ENCODE data around the gene STARD10. TPM values are rescaled to one million over a fixed set of nuclear protein-coding genes. Genes with fewer than 3 reads are reported as not detected.

The STARD10 gene
- total and polyA plus RNA-seq, 9 of the 15 experiments (the other 6 are each of a cell fraction or from before 2014, with no cell fraction given) = 0.15 to 52.9 (median 32.3) TPM

DNA sequence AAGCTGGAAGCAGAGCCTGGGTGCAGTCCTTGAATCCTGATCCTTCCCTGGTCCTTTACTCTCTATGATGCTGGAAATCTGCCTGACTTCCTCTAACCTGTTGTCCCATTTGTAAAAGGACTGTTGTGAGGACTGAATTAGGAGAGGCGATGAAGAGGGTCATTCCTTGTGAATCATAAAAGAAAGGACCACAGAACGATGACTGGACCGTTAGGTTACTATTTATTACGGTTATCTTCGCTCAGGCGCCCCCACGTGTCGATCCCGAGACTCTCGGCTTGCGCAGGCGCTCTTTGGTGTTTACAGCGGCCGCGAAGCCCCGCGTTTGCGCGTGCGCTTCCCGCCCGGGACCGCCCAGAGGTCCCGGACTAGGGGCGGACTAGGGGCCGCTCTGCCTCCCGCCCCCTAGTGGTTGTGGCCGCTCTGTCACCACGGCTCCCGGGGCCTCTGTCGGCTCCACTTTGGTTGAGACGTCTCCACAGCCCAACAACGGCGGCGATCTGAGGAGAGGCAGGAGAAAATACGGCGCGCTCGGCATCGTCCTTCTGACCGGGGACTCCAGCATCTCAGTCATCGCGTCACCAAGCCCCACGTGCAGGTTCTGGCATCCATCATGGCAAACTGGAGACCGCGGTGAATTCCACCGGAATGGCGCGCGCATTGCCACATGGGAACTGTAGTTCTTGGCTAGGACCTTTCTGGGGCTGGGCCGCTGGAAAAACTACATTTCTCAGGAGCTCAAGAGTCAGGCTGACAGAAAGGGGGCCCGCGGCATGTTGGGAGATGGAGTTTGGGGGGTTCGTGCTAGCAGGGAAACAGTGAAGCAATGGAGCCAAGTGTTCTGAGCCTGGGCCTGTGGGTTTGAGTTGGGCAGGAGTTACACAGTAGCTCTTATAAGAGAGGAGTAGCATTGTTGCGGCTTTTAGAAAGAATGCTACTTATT, at the start of gene STARD10 (continued):
- TF ChIP-seq, protein P1, sequence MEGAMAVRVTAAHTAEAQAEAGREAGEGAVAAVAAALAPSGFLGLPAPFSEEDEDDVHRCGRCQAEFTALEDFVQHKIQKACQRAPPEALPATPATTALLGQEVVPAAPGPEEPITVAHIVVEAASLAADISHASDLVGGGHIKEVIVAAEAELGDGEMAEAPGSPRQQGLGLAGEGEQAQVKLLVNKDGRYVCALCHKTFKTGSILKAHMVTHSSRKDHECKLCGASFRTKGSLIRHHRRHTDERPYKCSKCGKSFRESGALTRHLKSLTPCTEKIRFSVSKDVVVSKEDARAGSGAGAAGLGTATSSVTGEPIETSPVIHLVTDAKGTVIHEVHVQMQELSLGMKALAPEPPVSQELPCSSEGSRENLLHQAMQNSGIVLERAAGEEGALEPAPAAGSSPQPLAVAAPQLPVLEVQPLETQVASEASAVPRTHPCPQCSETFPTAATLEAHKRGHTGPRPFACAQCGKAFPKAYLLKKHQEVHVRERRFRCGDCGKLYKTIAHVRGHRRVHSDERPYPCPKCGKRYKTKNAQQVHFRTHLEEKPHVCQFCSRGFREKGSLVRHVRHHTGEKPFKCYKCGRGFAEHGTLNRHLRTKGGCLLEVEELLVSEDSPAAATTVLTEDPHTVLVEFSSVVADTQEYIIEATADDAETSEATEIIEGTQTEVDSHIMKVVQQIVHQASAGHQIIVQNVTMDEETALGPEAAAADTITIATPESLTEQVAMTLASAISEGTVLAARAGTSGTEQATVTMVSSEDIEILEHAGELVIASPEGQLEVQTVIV (CRISPR knock-in tag; IDR thresholded peaks at IDR 0.05; ENCODE audit: borderline replicate concordance) = no peak
- TF ChIP-seq HIVEP1 (CRISPR knock-in tag; IDR thresholded peaks at IDR 0.05) (no peak), ZFP30 (CRISPR knock-in tag; IDR thresholded peaks at IDR 0.05; ENCODE audit: borderline replicate concordance) (no peak), SRF (CRISPR knock-in tag; IDR thresholded peaks at IDR 0.05) (peak in 1 of 2 experiments; percentile 51; a peak in 1 of 4 replicates), ZNF253 (CRISPR knock-in tag; conservative IDR thresholded peaks at IDR 0.05) (no peak), NFRKB (IDR thresholded peaks at IDR 0.05; ENCODE audit: low read depth) (peak; percentile 24; the same call in 1 of the 2 replicates), MECOM (CRISPR knock-in tag; IDR thresholded peaks at IDR 0.05) (no peak), SREBF1 (IDR thresholded peaks at IDR 0.05; ENCODE audit: borderline replicate concordance, low read depth, low read length) (no peak)
- TF ChIP-seq, protein P2, sequence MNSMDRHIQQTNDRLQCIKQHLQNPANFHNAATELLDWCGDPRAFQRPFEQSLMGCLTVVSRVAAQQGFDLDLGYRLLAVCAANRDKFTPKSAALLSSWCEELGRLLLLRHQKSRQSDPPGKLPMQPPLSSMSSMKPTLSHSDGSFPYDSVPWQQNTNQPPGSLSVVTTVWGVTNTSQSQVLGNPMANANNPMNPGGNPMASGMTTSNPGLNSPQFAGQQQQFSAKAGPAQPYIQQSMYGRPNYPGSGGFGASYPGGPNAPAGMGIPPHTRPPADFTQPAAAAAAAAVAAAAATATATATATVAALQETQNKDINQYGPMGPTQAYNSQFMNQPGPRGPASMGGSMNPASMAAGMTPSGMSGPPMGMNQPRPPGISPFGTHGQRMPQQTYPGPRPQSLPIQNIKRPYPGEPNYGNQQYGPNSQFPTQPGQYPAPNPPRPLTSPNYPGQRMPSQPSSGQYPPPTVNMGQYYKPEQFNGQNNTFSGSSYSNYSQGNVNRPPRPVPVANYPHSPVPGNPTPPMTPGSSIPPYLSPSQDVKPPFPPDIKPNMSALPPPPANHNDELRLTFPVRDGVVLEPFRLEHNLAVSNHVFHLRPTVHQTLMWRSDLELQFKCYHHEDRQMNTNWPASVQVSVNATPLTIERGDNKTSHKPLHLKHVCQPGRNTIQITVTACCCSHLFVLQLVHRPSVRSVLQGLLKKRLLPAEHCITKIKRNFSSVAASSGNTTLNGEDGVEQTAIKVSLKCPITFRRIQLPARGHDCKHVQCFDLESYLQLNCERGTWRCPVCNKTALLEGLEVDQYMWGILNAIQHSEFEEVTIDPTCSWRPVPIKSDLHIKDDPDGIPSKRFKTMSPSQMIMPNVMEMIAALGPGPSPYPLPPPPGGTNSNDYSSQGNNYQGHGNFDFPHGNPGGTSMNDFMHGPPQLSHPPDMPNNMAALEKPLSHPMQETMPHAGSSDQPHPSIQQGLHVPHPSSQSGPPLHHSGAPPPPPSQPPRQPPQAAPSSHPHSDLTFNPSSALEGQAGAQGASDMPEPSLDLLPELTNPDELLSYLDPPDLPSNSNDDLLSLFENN (IDR thresholded peaks at IDR 0.05; ENCODE audit: low read depth in 2 of 2, low read length in 2 of 2) = 0 out of 4 replicates have a peak, but pooled peaks of 1 of the 2 experiments have one; percentile 31
- TF ChIP-seq, protein P3, sequence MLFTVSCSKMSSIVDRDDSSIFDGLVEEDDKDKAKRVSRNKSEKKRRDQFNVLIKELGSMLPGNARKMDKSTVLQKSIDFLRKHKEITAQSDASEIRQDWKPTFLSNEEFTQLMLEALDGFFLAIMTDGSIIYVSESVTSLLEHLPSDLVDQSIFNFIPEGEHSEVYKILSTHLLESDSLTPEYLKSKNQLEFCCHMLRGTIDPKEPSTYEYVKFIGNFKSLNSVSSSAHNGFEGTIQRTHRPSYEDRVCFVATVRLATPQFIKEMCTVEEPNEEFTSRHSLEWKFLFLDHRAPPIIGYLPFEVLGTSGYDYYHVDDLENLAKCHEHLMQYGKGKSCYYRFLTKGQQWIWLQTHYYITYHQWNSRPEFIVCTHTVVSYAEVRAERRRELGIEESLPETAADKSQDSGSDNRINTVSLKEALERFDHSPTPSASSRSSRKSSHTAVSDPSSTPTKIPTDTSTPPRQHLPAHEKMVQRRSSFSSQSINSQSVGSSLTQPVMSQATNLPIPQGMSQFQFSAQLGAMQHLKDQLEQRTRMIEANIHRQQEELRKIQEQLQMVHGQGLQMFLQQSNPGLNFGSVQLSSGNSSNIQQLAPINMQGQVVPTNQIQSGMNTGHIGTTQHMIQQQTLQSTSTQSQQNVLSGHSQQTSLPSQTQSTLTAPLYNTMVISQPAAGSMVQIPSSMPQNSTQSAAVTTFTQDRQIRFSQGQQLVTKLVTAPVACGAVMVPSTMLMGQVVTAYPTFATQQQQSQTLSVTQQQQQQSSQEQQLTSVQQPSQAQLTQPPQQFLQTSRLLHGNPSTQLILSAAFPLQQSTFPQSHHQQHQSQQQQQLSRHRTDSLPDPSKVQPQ (CRISPR knock-in tag; IDR thresholded peaks at IDR 0.05; ENCODE audit: borderline replicate concordance) = no peak
- TF ChIP-seq, protein P4, sequence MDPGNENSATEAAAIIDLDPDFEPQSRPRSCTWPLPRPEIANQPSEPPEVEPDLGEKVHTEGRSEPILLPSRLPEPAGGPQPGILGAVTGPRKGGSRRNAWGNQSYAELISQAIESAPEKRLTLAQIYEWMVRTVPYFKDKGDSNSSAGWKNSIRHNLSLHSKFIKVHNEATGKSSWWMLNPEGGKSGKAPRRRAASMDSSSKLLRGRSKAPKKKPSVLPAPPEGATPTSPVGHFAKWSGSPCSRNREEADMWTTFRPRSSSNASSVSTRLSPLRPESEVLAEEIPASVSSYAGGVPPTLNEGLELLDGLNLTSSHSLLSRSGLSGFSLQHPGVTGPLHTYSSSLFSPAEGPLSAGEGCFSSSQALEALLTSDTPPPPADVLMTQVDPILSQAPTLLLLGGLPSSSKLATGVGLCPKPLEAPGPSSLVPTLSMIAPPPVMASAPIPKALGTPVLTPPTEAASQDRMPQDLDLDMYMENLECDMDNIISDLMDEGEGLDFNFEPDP (CRISPR knock-in tag; IDR thresholded peaks at IDR 0.05) = no peak

Measured in K562 (cell line).